BLaER1 (cell line): Measurements from ENCODE around the gene CLEC10A.
"Not testable (repeated sequence)": the region's sequence is repeated elsewhere in the genome, so short reads cannot be mapped to it uniquely, and the experiment has no call there.

Experiments
- H3K27ac ChIP-seq: shearing (Covaris generic); formaldehyde crosslinking; 2 replicates; pipeline ENCODE4 v1.8.1; 2022
- H3K27me3 ChIP-seq: shearing (Covaris generic); formaldehyde crosslinking; 2 replicates; pipeline ENCODE4 v1.8.1; 2022
- H3K36me3 ChIP-seq: shearing (Covaris generic); formaldehyde crosslinking; 2 replicates; pipeline ENCODE4 v1.8.1; 2022
- H3K4me1 ChIP-seq: shearing (Covaris generic); formaldehyde crosslinking; 2 replicates; pipeline ENCODE4 v1.8.1; 2022
- H3K4me2 ChIP-seq: shearing (Covaris generic); formaldehyde crosslinking; 2 replicates; pipeline ENCODE4 v1.8.1; 2022
- H3K4me3 ChIP-seq: shearing (Covaris generic); formaldehyde crosslinking; 2 replicates; pipeline ENCODE4 v1.8.1; 2022
- H3K9ac ChIP-seq: shearing (Covaris generic); formaldehyde crosslinking; 2 replicates; pipeline ENCODE4 v1.8.1; 2022
- H3K9me3 ChIP-seq: shearing (Covaris generic); formaldehyde crosslinking; 2 replicates; pipeline ENCODE4 v1.8.1; 2022
- H4K20me1 ChIP-seq: shearing (Covaris generic); formaldehyde crosslinking; 2 replicates; pipeline ENCODE4 v1.8.1; 2022
- Cebpa-rat ChIP-seq: shearing (Covaris generic); IDR thresholded peaks from 2 replicates; pipeline ENCODE4 v1.8.1; 2022

The CLEC10A gene

DNA sequence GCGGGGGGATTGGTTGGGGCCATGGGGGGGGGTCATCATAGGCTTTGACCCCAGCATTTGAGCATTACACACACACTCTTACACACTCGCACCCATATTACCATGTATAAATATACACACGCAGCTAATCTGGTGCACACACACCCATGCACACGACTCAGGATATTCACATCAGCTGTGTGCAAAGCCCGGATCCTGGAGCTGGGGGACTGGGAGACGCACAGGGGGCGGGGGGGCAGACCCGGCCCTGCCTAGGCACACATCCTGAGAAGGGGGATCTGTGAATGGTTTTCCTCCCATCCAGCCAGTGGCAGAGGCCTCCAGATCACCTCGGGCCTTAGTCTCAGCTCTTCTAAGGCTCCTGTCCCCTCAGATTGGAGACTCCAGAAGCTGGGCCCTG, 28.9 kb upstream of the CLEC10A start:
- Histone ChIP-seq H3K9me3 (peaks cover 4% of the 10 kb centered on the region; the same call in 1 of the 2 replicates), H4K20me1 (no peaks in the 10 kb centered on the region), H3K4me3 (no peak overlapping the region), H3K27ac (no peak overlapping the region), H3K36me3 (no peaks in the 10 kb centered on the region), H3K9ac (no peak overlapping the region), H3K4me1 (peaks cover 31% of the 10 kb centered on the region), H3K27me3 (no peaks in the 10 kb centered on the region), H3K4me2 (no peak overlapping the region)
- TF ChIP-seq Cebpa-rat: no peak

DNA sequence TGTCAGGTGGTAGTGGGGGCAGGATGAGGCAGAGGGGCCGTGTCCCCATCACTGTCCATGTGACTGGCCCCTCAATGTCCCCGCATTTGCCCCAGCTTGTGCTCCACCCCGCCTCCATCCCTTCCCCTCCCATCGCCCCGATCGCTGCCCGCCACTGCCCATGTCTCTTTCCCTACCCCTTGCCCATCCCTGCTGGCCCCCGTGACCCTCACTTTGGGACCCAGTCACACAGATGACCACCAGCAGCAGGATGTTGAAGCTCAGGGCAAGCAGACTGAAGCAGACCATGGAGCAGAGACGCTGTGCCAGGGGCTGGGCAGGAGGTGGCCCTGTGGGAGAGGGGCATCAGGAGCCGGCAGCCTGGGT, 28.5 kb upstream of the CLEC10A start:
- peaks cover 27% of the 10 kb centered on the region for H3K4me1 ChIP-seq
- no peak overlapping the region for H3K9ac ChIP-seq
- H3K4me3 ChIP-seq: no peak overlapping the region
- no peak overlapping the region for H3K27ac ChIP-seq
- no peak for TF ChIP-seq Cebpa-rat
- H3K36me3 ChIP-seq: no peaks in the 10 kb centered on the region
- H3K9me3 ChIP-seq: peaks cover 4% of the 10 kb centered on the region; the same call in 1 of the 2 replicates
- H3K27me3 ChIP-seq: no peaks in the 10 kb centered on the region
- no peaks in the 10 kb centered on the region for H4K20me1 ChIP-seq
- no peak overlapping the region for H3K4me2 ChIP-seq

- peaks cover 21% of the 10 kb centered on the region for H3K4me1 ChIP-seq
- no peaks in the 10 kb centered on the region for H4K20me1 ChIP-seq
- no peak overlapping the region for H3K4me2 ChIP-seq
- H3K36me3 ChIP-seq: no peaks in the 10 kb centered on the region
- no peaks in the 10 kb centered on the region for H3K27me3 ChIP-seq
- no peak overlapping the region for H3K4me3 ChIP-seq
- H3K9ac ChIP-seq: no peak overlapping the region
- peaks cover 4% of the 10 kb centered on the region; the same call in 1 of the 2 replicates for H3K9me3 ChIP-seq
- H3K27ac ChIP-seq: no peak overlapping the region
- no peak for TF ChIP-seq Cebpa-rat
These were observed 27.9 kb upstream of the CLEC10A start for GRCh38 chr17:7107795-7108559.

GRCh38 chr17:7107012-7107754, 27.1 kb upstream of the CLEC10A start:
- Histone ChIP-seq H3K4me2 (peak overlapping the region; percentile 39), H3K4me1 (peaks cover 16% of the 10 kb centered on the region), H3K4me3 (no peak overlapping the region), H3K36me3 (no peaks in the 10 kb centered on the region), H3K9ac (no peak overlapping the region), H3K27ac (no peak overlapping the region), H4K20me1 (no peaks in the 10 kb centered on the region), H3K27me3 (no peaks in the 10 kb centered on the region), H3K9me3 (peaks cover 4% of the 10 kb centered on the region; the same call in 1 of the 2 replicates)
- TF ChIP-seq Cebpa-rat: no peak

- H3K36me3 ChIP-seq: no peaks in the 10 kb centered on the region
- peaks cover 41% of the 10 kb centered on the region for H3K4me1 ChIP-seq
- TF ChIP-seq Cebpa-rat: no peak
- no peaks in the 10 kb centered on the region for H3K9me3 ChIP-seq
- no peaks in the 10 kb centered on the region for H3K27me3 ChIP-seq
- no peak overlapping the region for H3K4me2 ChIP-seq
- H3K4me3 ChIP-seq: no peak overlapping the region
- no peak overlapping the region for H3K27ac ChIP-seq
- no peaks in the 10 kb centered on the region for H4K20me1 ChIP-seq
- H3K9ac ChIP-seq: no peak overlapping the region
These were observed 22.4 kb upstream of the CLEC10A start for GRCh38 chr17:7102421-7102820.

DNA sequence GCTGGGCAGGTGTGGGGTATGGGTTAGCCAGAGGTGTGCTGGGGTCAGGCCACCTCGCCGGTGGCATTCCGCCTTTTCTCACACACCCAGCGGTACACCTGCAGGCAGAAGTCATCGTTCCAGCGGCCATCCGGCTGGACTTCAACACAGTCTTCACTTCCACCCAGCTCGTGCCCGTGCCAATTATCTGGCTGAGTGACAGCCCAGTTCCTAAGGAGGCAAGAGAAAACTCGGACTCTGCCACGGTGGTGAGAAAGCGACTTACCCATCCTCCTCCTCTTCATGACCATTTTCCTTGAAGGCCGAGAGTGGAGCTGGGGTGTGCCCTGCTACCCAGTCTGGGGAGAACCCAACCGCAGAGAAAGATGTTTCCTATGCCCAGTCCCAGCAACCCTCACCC, 21.5 kb upstream of the CLEC10A start:
- no peak for TF ChIP-seq Cebpa-rat

GRCh38 chr17:7100641-7101379, 20.8 kb upstream of the CLEC10A start:
- not testable (repeated sequence) for H3K36me3 ChIP-seq, H4K20me1 ChIP-seq, H3K9ac ChIP-seq, H3K27ac ChIP-seq, H3K27me3 ChIP-seq, H3K4me3 ChIP-seq, H3K9me3 ChIP-seq
- H3K4me2 ChIP-seq: peak overlapping the region; percentile 44
- peaks cover 35% of the 10 kb centered on the region for H3K4me1 ChIP-seq

More for the DNA sequence above, 21.5 kb upstream of the CLEC10A start:
- H3K27ac ChIP-seq: no peak overlapping the region
- no peaks in the 10 kb centered on the region for H4K20me1 ChIP-seq
- no peaks in the 10 kb centered on the region for H3K27me3 ChIP-seq
- no peaks in the 10 kb centered on the region for H3K9me3 ChIP-seq
- peaks cover 33% of the 10 kb centered on the region for H3K4me1 ChIP-seq
- no peak overlapping the region for H3K4me3 ChIP-seq
- H3K9ac ChIP-seq: no peak overlapping the region
- H3K36me3 ChIP-seq: no peaks in the 10 kb centered on the region
- H3K4me2 ChIP-seq: no peak overlapping the region

DNA sequence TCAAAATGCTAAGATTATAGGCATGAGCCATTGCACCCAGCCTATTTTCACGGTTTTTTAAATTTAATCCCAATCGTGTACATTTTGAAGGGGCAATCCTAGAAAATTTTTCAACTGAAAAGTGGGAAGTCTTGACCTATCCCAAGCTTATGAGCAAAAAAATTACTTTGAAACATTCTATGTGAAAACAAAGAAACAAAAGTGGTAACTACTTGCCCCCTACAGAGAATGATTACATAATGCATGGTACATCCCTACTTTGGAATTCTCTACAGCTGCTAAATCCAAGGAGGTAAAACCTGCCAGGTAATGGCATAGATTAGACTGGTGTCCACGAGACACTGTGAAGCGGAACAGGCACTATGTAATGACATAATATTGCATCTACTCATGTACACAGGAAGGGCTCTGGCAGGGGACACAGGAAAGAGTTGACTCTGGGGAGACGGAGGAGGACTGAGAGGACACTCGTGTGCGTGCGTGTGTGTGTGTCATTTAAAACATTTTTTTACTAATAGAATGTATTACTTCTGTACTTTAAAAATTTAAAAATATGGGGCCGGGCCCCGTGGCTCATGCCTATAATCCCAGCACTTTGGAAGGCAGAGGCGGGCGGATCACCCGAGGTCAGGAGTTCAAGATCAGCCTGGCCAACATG, 18.9 kb upstream of the CLEC10A start:
- no peak overlapping the region; the same call in 1 of the 2 replicates for H3K4me2 ChIP-seq
- no peaks in the 10 kb centered on the region for H3K27me3 ChIP-seq
- peaks cover 54% of the 10 kb centered on the region for H3K4me1 ChIP-seq
- no peak for TF ChIP-seq Cebpa-rat
- H3K9me3 ChIP-seq: no peaks in the 10 kb centered on the region
- H3K27ac ChIP-seq: no peak overlapping the region
- H3K36me3 ChIP-seq: no peaks in the 10 kb centered on the region
- H4K20me1 ChIP-seq: no peaks in the 10 kb centered on the region
- no peak overlapping the region for H3K4me3 ChIP-seq
- H3K9ac ChIP-seq: no peak overlapping the region

- no peak overlapping the region for H3K4me2 ChIP-seq
- H4K20me1 ChIP-seq: no peaks in the 10 kb centered on the region
- H3K27me3 ChIP-seq: no peaks in the 10 kb centered on the region
- TF ChIP-seq Cebpa-rat: no peak
- no peak overlapping the region for H3K9ac ChIP-seq
- H3K9me3 ChIP-seq: no peaks in the 10 kb centered on the region
- no peak overlapping the region for H3K4me3 ChIP-seq
- H3K36me3 ChIP-seq: no peaks in the 10 kb centered on the region
- no peak overlapping the region for H3K27ac ChIP-seq
- H3K4me1 ChIP-seq: peaks cover 58% of the 10 kb centered on the region
These were observed 17.9 kb upstream of the CLEC10A start for GRCh38 chr17:7097940-7098339.
